Stromal cell of bone marrow (primary cell): ENCODE data around the gene OPCML.

Experiments used
- DNase-seq: peaks from one replicate; pipeline ENCODE4 v3.0.0-alpha.2; 2012; ENCODE audit warnings: low read depth

The OPCML gene

DNA sequence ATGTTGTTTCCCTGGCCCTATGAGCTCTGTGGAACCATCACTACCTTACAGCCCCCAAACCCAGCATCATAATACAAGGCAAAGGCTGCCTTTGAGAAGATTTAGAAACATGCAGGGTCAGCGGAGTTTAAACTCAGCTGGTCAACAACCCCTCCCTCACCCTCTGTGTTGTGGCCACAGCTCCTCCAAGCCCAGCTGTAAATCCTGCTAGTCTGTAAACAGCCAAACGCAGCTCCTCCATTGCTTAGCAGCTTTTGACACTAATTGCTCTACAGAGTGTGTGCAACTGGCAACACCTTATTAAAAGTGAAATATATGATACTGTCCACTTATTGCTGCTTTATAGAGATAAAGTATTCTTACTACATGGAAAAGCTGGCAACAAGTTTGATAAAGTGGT lies 29.1 kb downstream of the OPCML start:
- no peak for DNase-seq

DNA sequence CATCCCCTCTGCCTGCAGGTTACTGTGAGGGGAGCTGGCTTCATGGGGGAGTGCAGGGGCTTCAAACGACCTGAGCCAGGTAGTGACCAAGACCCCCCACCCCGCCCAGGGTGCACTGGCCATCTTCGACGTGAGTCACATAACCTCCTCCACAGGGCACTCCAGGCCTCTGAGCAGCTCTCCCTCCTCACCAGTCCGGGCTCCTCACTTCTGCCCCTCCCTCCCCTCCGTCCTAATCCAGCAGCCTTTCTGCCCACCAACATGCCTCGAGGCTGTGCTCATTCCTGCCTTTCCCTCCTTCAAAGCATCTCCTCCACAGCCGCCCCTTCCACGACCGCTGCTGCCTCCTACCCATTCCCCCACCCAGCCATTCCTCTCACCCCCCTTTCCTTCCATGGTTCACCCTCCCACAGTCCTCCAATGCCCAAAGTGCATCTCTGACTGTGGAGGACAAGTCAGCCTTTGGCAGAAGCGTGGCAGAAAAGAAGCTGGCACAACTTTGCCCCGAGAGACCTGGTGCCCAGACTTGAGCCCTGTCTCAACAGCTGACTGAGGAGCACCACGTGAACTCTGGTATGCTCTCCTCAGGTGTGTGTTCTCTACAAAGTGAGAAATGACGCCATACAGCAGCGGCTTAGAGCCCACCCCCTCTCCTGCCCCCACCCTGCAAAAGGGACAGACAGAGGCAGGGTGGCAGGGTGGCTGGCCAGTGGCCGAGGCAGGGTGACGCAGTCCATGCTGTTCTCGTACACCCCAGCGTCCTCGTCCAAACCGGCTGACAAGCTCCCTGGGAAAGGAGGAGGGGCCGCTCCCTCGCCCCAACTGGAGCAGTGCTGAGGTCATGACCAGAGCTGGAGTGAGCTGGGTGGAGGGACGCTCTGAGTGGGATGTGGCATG lies 30.4 kb downstream of the OPCML start:
- no peak for DNase-seq

DNA sequence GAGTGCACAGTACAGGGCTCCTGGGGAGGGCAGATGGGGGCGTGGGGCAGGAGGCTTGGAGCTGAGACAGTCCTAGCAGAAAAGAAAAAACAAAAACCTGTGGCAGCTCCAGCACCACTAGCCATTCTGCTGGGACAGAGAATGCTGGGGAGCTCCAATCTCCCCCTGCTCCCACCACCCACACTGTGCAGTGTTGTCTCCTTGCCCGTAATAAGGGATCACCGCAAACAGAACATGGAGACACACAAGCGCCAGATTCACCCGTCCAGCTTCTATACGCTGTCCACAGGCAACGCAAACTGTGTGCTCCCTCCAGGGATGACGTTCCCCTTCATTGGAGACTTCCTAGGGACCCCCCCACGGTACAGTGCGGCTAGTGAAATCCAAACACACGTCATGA lies 31.4 kb downstream of the OPCML start:
- no peak for DNase-seq

DNA sequence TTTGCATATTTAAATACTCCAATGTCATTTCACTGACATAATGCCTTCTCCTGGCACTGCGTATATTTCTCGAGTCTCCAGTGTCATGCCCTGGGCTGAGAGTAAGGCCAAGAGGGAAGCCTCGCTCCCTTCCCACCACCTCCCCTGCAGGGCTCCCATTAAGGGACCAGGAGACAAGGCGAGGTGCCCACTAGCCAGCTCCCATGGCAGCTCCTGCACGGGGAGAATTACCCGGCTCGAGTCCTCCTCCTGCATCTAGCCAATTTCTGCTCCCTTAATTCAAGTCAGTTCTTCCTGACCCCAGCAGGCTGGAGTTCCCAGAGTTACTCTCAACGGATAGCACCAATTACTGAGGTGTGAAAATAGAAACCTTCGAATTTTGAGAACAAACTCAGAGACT lies 31.9 kb downstream of the OPCML start:
- DNase-seq = no peak

DNA sequence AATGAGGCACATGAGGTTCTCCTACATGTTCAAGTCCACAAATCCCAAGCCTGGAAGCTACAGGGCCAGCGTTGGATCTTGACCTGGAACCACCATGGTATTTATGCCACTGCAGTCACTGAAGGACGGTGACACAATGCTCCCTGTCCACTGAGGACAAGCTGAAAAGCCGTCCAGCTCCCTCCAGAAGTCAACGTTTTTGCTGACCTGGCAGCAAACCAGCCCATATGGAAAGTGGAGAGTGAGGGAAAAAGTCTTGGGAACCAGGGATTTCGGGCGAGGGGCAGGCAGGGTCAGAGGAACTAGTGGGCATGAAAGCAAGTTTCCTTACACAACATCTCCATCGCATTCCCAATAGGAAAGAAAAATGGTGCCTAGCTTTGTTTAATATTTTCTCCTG lies 33.3 kb downstream of the OPCML start:
- DNase-seq = no peak

DNA sequence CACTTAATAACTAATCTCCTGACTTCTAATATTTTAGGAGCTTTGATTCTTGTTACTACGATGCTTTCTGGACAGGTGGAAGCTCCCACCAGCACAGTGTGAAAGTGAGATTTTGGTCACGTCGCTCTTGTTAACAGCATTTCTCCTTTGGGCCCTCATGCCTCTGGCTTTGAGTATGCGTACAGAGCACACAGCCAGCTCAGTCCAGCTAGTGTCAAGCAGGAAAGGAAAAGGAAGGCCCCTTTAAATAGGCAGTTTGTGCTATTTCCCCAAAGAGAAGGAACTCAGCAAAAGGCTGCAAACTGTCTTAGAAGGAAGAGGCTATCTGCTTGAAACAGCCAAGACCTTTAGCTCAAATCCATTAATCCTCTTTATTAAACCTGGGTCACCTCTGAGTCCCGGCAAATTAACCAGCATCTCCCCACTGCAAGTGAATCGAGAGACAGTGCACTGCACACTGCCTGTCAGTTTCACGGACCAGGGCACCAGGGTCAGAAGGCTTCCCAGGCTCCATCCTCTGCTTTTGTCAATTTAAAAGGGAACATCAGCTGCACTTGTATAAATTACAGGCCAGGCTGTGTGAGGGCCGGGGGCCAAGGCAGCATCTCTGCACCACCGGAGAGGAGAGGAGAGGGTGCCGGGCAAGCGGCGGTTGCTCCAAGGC lies 34.7 kb downstream of the OPCML start:
- no peak for DNase-seq

DNA sequence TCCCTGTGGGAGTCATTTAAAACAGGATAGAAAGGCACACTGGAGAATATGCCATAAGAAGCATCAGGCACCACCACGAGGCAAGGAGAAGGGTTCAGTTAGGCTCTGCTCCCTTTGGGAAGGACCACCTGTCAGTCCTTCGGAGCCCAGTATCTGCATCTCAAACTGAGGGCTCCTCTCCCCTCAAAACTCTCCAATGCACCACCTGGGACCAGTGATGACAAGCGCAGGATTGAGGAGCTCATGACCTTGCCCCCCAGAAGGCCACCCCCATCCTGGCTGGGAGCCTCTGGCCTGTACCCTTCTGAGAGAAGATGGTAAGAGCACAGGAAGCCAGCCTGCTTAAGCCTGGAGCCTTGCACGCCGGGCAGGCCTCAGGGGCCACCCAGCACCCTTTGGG lies 39.4 kb downstream of the OPCML start:
- DNase-seq = no peak

DNA sequence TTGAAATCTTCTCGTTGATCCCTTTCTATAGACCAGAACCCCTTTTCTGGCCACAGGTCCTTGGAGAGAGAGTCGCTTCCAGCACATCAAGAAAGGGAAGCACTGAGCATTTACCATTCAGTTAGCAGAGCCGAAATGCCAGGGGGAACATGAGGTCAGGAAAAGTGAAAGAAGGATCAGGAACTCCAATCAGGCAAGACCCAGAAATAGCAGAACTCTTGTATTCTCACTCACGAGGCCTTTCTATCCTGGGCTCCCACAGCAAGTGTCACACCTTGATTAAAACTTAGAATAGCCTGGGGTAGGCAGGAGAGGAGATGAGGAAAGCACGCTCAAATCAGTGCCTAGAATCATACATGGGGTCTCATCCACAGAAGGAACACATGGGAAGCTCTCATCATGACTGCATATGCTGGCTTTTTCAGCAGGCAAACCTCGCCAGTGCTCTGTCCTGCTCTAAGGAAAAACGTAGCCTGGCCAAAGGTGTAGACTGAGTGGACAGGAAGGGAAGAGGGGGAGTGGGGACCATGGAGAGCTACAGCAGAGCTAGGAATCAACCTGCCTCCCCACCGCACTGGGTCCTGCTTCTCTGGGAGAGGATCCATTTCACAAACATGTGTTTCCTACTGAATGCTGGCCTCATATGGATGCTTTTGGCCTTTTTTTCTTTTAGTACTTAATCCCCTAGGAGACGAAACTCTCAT lies 40.5 kb downstream of the OPCML start:
- DNase-seq = no peak

DNA sequence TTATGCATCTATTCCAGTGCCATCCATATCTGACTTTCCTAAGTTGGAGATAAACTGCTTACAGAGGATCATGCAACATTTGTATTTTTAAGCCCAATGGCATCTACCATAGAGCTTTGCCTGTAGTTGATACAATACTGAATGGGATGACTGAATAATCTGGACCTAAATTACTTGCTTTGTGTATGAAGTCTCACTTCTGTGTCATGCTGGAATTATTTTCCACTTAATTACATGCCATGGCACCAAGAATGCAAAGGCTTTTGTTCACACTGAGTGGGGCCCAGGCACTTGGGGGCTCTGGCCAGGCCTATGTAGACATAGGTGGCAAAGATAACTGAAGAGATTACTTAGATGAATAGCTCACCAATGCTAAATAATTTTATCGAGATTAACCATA lies 51.6 kb downstream of the OPCML start:
- no peak for DNase-seq

DNA sequence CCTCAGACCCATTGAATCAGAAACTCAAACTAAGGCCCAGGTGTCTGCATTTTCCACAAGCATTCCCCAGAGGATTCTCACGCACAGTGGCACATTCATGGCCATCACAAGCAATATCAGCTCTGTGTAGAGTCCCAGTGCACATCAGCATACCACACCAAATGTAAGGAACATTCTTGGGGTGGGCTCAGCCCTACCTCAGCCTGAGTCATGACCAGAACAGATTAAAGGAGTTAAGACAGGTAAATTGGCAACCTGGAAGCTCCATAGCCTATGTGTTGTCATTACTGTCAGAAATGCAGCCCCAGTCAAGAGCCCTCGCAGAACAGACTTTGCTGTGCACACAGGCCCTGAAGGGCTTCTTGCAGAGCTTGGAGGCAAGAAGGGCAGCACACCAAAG lies 53.1 kb downstream of the OPCML start:
- no peak for DNase-seq

DNA sequence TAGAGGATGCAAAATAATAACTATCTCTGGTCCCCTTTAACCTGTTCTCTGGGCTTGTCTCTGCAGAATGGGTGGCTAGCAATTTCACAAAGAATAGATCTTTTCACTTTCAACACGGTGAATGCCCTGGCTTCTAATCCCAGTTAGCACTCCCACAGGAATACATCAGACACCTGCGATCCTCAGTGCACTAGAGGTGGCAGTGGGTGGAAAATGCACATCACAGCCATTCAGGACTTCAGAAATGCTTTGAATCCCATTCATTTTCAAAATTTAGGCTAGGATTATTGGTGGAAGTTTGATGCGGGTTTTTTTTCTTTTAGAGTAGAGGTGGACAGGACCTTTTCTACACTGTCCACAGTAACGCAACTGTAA lies 55.1 kb downstream of the OPCML start:
- no peak for DNase-seq

DNA sequence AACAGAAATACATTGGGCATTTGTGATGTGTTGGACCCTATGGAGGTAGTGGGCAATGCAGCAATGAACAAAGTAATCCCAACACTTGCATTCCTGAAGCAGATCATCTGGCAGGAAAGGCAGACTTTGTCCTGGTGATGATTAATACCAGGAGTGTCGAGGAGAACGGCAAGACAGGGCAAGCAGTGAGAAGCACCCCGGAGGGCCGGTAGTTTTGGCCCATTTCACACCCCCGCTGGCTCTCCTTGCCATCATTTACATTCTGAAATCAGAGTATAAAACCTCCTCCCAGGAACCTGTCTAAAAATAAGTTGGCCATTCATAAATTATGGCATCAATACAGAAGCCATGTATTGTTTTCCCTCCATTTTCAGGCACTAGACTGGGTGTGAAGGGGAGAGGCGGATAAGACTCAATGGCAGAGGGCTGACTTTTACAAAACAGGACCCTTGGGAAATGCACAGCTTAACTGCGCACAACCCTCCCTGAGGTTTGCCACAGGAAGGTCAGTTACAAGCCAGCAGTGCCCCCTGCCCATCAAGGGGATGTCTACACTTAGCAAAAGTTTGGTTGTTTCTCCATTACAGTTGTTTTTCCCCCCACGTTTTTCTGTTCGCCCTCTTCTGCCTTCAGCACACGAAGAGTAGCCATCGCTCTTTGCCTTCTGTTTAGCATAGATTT lies 55.6 kb downstream of the OPCML start:
- no peak for DNase-seq

DNA sequence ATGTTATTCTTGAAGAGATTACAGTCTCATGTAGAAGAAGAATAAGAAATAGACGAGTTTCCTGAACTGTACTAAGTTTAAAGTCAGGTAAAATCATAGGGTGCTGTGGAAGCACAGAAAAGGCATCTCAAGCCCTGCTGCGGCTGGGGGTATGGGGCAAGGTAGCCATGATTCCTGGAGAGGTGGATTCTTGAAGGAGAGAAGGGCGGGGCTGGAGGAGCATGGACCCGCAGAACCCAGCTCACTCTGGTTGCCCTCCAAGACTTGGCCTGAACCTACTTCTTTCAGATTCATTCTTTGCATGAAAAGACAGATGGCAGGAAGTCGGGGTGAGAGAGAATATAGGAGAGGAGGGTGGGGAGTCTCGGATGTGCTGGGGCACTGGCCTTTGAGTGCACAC lies 57.8 kb downstream of the OPCML start:
- DNase-seq = no peak

DNA sequence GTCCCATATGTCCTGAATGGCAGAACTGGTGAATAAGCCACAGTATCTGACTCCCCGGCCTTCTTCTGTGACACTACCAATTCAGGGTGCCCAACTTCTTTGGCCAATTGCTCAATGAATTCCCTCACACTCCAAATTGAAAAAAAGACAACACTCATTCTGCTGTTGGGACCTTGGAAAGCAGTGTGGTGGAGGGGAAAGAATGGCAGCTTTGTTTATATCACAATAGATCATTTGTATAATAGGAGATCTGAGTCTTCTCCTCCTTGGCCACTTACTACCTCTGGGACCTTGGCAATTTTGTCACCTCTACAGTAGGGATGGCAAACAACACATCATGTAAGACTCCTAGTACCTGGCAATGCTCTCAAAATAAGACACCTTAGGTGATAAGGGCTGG lies 64.6 kb downstream of the OPCML start:
- DNase-seq = no peak

DNA sequence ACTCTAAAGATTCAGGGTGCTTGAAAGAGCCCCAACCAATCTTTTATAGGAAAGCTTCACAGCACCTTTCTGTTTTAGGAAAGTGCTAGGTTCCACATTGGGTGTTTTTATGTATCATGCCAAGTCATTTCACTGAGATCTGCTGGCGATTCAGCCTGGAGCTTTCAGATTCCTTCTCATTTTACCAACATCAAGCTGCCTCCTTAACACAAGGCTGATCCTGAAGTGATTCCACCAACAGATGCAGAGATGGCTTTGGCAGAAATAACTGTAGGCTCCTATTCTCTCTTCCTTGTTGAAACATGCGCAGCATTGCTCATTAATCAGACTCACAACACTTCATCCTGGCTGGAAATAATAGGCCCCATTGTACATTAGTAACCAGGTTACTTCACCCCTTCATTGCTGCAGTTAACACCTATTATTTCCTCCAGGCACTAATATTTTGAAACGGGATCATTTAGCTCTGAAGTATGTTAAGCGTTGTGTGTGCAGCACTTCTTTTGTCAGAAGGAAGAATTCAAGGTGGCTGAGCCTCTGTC lies 89.0 kb downstream of the OPCML start:
- no peak for DNase-seq

DNA sequence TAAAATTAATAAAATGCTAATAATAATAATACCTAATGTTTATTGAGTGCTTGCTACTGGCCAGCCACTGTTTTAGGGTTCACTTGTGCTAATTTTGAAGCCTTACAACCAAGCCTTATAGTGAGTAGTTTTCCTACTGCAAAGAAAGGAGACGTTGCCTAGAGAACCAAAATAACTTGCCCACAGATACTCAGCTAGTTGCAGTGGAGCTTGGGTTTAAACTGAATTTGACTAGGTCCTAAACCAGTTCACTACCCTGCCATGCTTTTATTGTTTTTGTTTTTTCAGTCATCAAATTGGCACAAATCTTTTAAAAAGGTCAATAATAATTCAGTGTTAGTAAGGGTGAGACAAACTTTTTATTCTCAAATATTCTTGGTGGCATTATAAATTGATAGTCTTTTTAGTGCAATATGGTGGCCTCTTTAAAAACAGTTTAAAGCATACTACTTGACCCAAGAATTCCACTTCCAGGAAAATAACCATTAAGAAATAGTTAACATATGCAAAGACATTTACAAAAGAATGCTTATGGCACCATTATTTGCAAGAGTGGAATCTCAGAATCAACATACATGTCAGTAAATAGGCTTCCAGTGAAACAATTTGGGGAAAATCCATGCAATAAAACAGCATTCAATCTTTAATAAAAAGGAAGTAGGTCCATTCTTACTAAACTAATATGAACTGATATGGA lies 90.2 kb downstream of the OPCML start:
- DNase-seq = no peak

DNA sequence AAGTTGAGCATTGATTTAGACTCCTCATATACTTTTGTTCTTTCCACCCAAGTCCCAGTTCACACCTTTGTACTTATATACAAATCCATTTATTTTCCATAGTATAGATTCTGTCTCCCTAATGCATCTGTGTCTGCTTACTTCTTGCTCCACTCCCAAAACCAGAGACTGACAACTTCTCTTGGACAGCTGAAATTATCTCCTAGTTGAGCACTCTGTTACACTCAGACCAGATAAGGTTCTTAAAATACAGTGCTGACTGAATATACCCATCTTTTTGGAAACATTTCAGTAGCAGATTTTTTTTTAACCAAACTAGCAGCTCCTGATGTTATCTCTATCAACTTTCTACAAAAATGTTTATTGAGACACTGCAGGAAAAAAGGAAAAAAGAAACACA lies 106.3 kb downstream of the OPCML start:
- no peak for DNase-seq

DNA sequence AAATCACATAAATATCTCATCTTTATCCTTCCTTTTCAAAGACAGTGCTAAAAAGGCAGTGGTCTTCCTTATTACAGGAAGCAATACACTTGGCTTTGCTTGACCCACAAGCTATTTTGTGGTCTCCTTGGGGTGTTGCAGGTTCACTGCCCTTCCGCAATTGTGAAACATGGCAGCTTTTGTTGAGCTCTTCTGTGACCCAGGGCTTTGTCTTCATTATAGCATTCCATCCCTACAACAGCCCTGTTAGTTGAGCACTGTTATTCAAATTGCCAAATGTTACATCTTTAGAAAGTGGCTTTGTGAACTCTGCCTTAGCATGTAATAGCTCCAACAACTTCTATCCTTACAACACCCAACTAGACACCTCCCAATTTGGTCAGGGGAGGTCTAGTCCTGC lies 107.1 kb downstream of the OPCML start:
- no peak for DNase-seq

DNA sequence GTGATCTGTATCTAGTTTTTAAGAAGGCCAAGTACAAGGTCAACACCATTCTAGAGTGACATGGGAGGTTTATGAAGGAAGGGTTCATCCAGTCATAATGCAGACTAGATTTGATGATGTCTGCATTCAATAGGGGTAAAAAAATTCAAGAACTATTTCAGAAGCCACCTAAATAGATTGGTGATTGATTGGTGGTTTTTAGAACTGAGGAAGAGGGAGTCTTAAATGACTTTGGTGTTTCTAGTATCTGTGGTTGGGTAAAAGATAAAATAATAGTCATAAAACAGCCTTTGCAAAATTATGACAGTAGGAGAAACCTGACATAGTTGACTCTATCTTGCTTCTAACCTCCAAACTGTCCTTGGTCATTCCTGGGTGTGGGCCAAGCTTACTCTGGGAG lies 114.1 kb downstream of the OPCML start:
- no peak for DNase-seq

DNA sequence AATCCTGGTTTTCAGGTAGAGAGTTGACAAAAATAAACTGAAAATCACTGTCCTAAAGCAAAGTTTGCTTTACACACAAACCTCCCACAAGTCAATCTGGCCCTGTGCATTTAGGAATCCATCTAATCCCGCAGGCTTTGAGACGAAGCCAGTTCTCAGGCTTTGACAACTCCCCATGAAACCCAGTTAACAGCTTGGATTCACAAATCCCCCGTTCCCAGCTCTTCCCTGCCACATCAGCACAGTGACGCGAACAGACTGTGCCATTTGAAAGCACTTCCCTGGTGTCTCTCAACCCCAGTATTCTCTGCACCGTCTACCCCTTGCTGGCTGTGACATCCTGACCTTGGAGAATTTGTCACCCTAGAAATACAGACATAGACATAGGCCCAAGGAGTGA lies 117.8 kb downstream of the OPCML start:
- DNase-seq = no peak

DNA sequence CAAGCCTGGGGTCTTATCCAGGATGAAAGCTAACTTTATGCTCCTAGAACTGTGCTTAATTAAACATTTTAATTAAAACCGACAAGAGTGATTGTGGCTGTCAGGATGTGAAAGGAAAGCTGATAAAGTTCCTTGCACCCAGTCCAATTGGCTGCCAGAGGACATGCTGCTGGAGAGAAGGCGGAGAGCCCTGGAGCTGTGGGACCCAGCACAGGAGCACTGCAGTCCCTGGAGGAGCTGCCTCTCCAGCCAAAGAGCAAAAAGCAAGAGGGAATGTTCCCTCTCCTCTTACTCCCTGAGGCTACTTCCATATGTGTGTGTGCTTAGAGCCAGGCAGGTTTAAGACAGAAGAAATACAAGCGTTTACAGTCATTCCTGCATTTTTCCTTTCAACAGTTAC lies 118.6 kb downstream of the OPCML start:
- DNase-seq = no peak

DNA sequence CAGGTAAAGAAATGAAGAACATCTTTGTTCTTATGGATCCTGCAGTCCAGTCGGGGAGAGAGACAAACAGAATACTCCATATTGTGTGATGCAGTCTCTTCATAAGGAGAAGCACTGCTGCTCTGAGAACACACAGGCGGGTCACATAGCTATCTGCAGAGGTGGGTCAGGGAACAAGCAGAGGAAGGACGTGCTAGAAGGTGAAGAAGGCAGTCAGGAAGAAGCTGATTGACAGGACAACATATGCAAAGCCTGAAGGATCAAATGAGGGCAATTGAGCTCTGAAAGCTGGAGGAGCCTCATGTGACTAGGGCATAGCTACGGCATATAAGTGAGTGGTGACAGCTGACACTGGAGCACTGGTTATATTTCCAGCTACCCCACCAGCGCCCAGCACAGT lies 122.5 kb downstream of the OPCML start:
- DNase-seq = no peak
